ENCODE measurements around the gene GYPB. TPM values are rescaled to one million over a fixed set of nuclear protein-coding genes. Genes with fewer than 3 reads are reported as not detected.
A peak's percentile ranks its signal among the peaks of the same experiment; 100 is the strongest.
"Not testable (repeated sequence)": the region's sequence is repeated elsewhere in the genome, so short reads cannot be mapped to it uniquely, and the experiment has no call there.

GYPB gene
- total RNA-seq, 1 experiment from 2014 or later: not detected

- ATAC-seq; H3K4me1 Mint-ChIP-seq; CTCF ChIA-PET; POLR2A ChIA-PET; H3K4me3 Mint-ChIP-seq; H3K36me3 Mint-ChIP-seq; H3K27ac Mint-ChIP-seq; H3K9me3 Mint-ChIP-seq; DNase-seq (ENCODE audit: low spot score); H3K27me3 Mint-ChIP-seq (ENCODE audit: low read depth): not testable (repeated sequence)
Observed at GRCh38 chr4:144003205-144003889, 15.8 kb downstream of the GYPB start.

- DNase-seq (ENCODE audit: low spot score); POLR2A ChIA-PET; H3K27ac Mint-ChIP-seq; H3K36me3 Mint-ChIP-seq; H3K9me3 Mint-ChIP-seq; H3K4me1 Mint-ChIP-seq; H3K27me3 Mint-ChIP-seq (ENCODE audit: low read depth); H3K4me3 Mint-ChIP-seq; ATAC-seq; CTCF ChIA-PET: not testable (repeated sequence)
Observed at GRCh38 chr4:144000331-144000995, 18.7 kb downstream of the GYPB start.

- H3K27ac Mint-ChIP-seq; POLR2A ChIA-PET; DNase-seq (ENCODE audit: low spot score); H3K9me3 Mint-ChIP-seq; H3K4me3 Mint-ChIP-seq; H3K36me3 Mint-ChIP-seq; CTCF ChIA-PET; H3K27me3 Mint-ChIP-seq (ENCODE audit: low read depth): not testable (repeated sequence)
- ATAC-seq: peak; percentile 50
- peaks cover 11% of the 10 kb centered on the region for H3K4me1 Mint-ChIP-seq
Observed at GRCh38 chr4:143996193-143996592, 23.0 kb downstream of the GYPB start.

- peaks cover 27% of the 10 kb centered on the region for H3K4me1 Mint-ChIP-seq
- H3K27ac Mint-ChIP-seq; H3K9me3 Mint-ChIP-seq; H3K36me3 Mint-ChIP-seq; POLR2A ChIA-PET; H3K27me3 Mint-ChIP-seq (ENCODE audit: low read depth); CTCF ChIA-PET; ATAC-seq; DNase-seq (ENCODE audit: low spot score); H3K4me3 Mint-ChIP-seq: not testable (repeated sequence)
Observed at GRCh38 chr4:143991761-143992160, 27.4 kb downstream of the GYPB start.

- POLR2A ChIA-PET; H3K27me3 Mint-ChIP-seq (ENCODE audit: low read depth); CTCF ChIA-PET; H3K27ac Mint-ChIP-seq; DNase-seq (ENCODE audit: low spot score); H3K4me3 Mint-ChIP-seq; H3K36me3 Mint-ChIP-seq; ATAC-seq: not testable (repeated sequence)
- Mint-ChIP-seq H3K9me3 (peaks cover 11% of the 10 kb centered on the region), H3K4me1 (peaks cover 35% of the 10 kb centered on the region)
Observed at GRCh38 chr4:143990717-143991116, 28.5 kb downstream of the GYPB start.

- ChIA-PET POLR2A (no interaction called here), CTCF (interaction anchor here (1.1 kb wide), 1 partner anchor 427 kb away, joined by 3 read pairs; no protein-coding TSS in a partner anchor)
- H3K36me3 Mint-ChIP-seq: peaks cover 8% of the 10 kb centered on the region; the same call in 1 of the 2 replicates
- no peak for TF ChIP-seq ELF4 (CRISPR knock-in tag; IDR thresholded peaks at IDR 0.05; ENCODE audit: low read depth)
- no peak for TF ChIP-seq MAX (CRISPR knock-in tag; IDR thresholded peaks at IDR 0.05)
- no peak for TF ChIP-seq FOXK1 (CRISPR knock-in tag; IDR thresholded peaks at IDR 0.05)
- no peak for TF ChIP-seq ZNF425 (CRISPR knock-in tag; conservative IDR thresholded peaks at IDR 0.05)
- no peak for TF ChIP-seq SOX15 (CRISPR knock-in tag; IDR thresholded peaks at IDR 0.05)
- no peak for TF ChIP-seq ETV6 (CRISPR knock-in tag; IDR thresholded peaks at IDR 0.05)
- TF ChIP-seq ERG (CRISPR knock-in tag; IDR thresholded peaks at IDR 0.05): no peak
- no peak for TF ChIP-seq IRF2 (CRISPR knock-in tag; IDR thresholded peaks at IDR 0.05; ENCODE audit: borderline replicate concordance, low read depth)
- no peak for TF ChIP-seq CTCF (IDR thresholded peaks at IDR 0.05)
- no peak for TF ChIP-seq RELA (CRISPR knock-in tag; IDR thresholded peaks at IDR 0.05; ENCODE audit: borderline replicate concordance)
- peak overlapping the region; percentile 24; the same call in 1 of the 2 replicates for H3K4me3 Mint-ChIP-seq
- DNase-seq (ENCODE audit: low spot score) (peak; percentile 22), ATAC-seq (peak; percentile 90)
- peak overlapping the region; percentile 97 for H3K27ac Mint-ChIP-seq
- H3K9me3 Mint-ChIP-seq: peaks cover 11% of the 10 kb centered on the region
- peaks cover 49% of the 10 kb centered on the region for H3K4me1 Mint-ChIP-seq
- no peaks in the 10 kb centered on the region for H3K27me3 Mint-ChIP-seq (ENCODE audit: low read depth)
Observed at GRCh38 chr4:143986180-143986579, 33.0 kb downstream of the GYPB start.

GRCh38 chr4:143980776-143981175 is 38.4 kb downstream of the GYPB start:
- H3K27ac Mint-ChIP-seq; DNase-seq (ENCODE audit: low spot score); H3K4me3 Mint-ChIP-seq; H3K27me3 Mint-ChIP-seq (ENCODE audit: low read depth); H3K9me3 Mint-ChIP-seq; H3K36me3 Mint-ChIP-seq; POLR2A ChIA-PET: not testable (repeated sequence)
- ATAC-seq: peak; percentile 73
- CTCF ChIA-PET: interaction anchor here (0.6 to 1.0 kb wide), 3 partner anchors 26 to 422 kb away, joined by 3 to 4 read pairs (median 3); no protein-coding TSS in a partner anchor
- peaks cover 25% of the 10 kb centered on the region for H3K4me1 Mint-ChIP-seq

GRCh38 chr4:143975527-143975926 is 43.7 kb downstream of the GYPB start:
- CTCF ChIA-PET; H3K9me3 Mint-ChIP-seq; H3K4me1 Mint-ChIP-seq; H3K36me3 Mint-ChIP-seq; H3K27me3 Mint-ChIP-seq (ENCODE audit: low read depth); H3K4me3 Mint-ChIP-seq; DNase-seq (ENCODE audit: low spot score); POLR2A ChIA-PET: not testable (repeated sequence)
- H3K27ac Mint-ChIP-seq: peak overlapping the region; percentile 8; the same call in 1 of the 2 replicates
- ATAC-seq: peak; percentile 24; the same call in 1 of the 2 replicates

Data from WTC11 (cell line).